Activated naive CD4-positive, alpha-beta T cell treated with anti-CD3 and anti-CD28 coated beads for 36 hours (primary cell): ENCODE measurements around the gene PPP1R2. TPM values are rescaled to one million over a fixed set of nuclear protein-coding genes. Genes with fewer than 3 reads are reported as not detected.

Experiments
- CTCF ChIA-PET: fragments of 350-600 bp; sonication (Branson Sonifier 250); formaldehyde crosslinking; loops from one replicate; lab custom pipeline; 2021; ENCODE audit warnings: antibody characterized with exemption; lab: Charles Lee
- DNase-seq: peaks from one replicate; pipeline ENCODE4 v3.0.0-alpha.2; 2020
- H3K27ac Mint-ChIP-seq: one replicate; pipeline ENCODE4 v1.8.0; 2021; ENCODE audit warnings: mild to moderate bottlenecking, mixed read lengths
- H3K27me3 Mint-ChIP-seq: one replicate; pipeline ENCODE4 v1.8.0; 2021; ENCODE audit warnings: low read depth, mixed read lengths
- H3K36me3 Mint-ChIP-seq: one replicate; pipeline ENCODE4 v1.8.0; 2021; ENCODE audit warnings: low read depth, mixed read lengths
- H3K4me1 Mint-ChIP-seq: one replicate; pipeline ENCODE4 v1.8.0; 2021; ENCODE audit warnings: low read depth, mixed read lengths
- H3K4me3 Mint-ChIP-seq: one replicate; pipeline ENCODE4 v1.8.0; 2021; ENCODE audit warnings: mild to moderate bottlenecking, moderate library complexity, mixed read lengths
- H3K9me3 Mint-ChIP-seq: one replicate; pipeline ENCODE4 v1.8.0; 2021; ENCODE audit warnings: mixed read lengths
- intact Hi-C: fragments of 100-400 bp; cut with micrococcal nuclease; formaldehyde crosslinking; loops from one replicate; pipeline ENCODE4 v1.15.1; 2023
- total RNA-seq, 2 experiments: library from RNA; stranded (reverse); gene quantifications; one replicate each; pipeline ENCODE4 v1.2.3, GENCODE V29; 2021

The PPP1R2 gene
- total RNA-seq, 2 experiments from 2014 or later: 99.7 to 105 TPM

GRCh38 chr3:195578565-195578964 lies 35.4 kb upstream of the PPP1R2 start:
- Mint-ChIP-seq H3K9me3 (no peaks in the 10 kb centered on the region), H3K4me1 (no peaks in the 10 kb centered on the region), H3K36me3 (no peaks in the 10 kb centered on the region), H3K27me3 (no peaks in the 10 kb centered on the region), H3K27ac (no peak overlapping the region), H3K4me3 (no peak overlapping the region)
- intact Hi-C loops: no loop called here
- no peak for DNase-seq
- CTCF ChIA-PET: no interaction called here

GRCh38 chr3:195577645-195578177 lies 34.6 kb upstream of the PPP1R2 start:
- no peak for DNase-seq
- H3K27me3 Mint-ChIP-seq: no peaks in the 10 kb centered on the region
- H3K4me1 Mint-ChIP-seq: no peaks in the 10 kb centered on the region
- H3K9me3 Mint-ChIP-seq: no peaks in the 10 kb centered on the region
- no peak overlapping the region for H3K4me3 Mint-ChIP-seq
- CTCF ChIA-PET: no interaction called here
- intact Hi-C loops: no loop called here
- H3K36me3 Mint-ChIP-seq: no peaks in the 10 kb centered on the region
- H3K27ac Mint-ChIP-seq: no peak overlapping the region

GRCh38 chr3:195574497-195575304 lies 31.6 kb upstream of the PPP1R2 start:
- Mint-ChIP-seq H3K27me3 (no peaks in the 10 kb centered on the region), H3K36me3 (no peaks in the 10 kb centered on the region), H3K4me1 (peaks cover 5% of the 10 kb centered on the region), H3K4me3 (no peak overlapping the region), H3K9me3 (no peaks in the 10 kb centered on the region), H3K27ac (no peak overlapping the region)
- DNase-seq: no peak
- intact Hi-C loops: no loop called here
- CTCF ChIA-PET: no interaction called here

DNA sequence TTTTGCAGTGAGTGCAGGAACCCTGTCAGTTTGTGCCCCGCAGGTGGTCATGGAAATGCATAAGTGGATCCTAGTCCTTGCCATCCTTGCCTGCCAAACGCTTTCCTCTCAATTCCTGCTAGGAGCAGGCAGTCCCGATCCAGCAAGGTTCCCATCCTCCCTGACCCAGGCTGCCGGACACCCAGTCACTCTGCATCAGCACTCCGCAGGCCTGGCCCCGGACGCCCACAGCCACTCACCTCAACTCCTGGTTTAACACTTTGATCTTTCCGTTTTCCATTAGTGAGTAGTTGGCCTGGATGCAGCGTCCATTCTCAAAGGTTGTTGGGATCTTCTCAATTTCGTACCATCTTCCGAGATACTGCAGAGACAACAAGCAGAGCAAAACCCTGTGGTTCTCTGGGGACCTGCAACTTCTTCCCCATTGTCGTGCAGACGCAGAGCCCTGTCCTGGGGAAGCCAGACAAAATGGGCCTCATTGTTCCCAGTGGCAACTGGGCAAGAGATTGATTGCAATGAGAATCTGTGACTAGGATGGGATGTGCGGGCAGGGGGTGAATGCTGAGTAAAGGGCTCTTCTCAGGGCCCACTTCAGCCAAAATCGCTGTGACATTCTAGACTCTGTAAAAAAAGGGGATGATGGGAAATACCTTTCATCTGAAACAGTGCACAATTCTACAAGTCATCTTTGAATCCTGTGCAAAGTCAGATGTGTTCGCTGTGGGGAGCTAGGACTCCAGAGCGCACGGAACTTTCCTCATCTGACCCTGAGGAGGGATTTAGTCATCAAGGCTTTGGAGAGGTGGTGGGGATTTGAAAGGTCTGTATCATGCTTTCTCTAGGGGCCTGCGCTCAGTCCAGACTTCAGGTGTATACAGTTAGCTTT lies 30.7 kb upstream of the PPP1R2 start:
- DNase-seq: no peak
- CTCF ChIA-PET: interaction anchor here (0.8 to 0.9 kb wide), 2 partner anchors 15 to 277 kb away, joined by 4 read pairs; no protein-coding TSS in a partner anchor
- Mint-ChIP-seq H3K27ac (no peak overlapping the region), H3K9me3 (no peaks in the 10 kb centered on the region), H3K4me3 (no peak overlapping the region), H3K4me1 (peaks cover 5% of the 10 kb centered on the region), H3K36me3 (no peaks in the 10 kb centered on the region), H3K27me3 (no peaks in the 10 kb centered on the region)
- intact Hi-C loops: no loop called here

- Mint-ChIP-seq H3K36me3 (no peaks in the 10 kb centered on the region), H3K27me3 (no peaks in the 10 kb centered on the region)
These were observed 28.2 kb upstream of the PPP1R2 start for GRCh38 chr3:195571361-195571760.

DNA sequence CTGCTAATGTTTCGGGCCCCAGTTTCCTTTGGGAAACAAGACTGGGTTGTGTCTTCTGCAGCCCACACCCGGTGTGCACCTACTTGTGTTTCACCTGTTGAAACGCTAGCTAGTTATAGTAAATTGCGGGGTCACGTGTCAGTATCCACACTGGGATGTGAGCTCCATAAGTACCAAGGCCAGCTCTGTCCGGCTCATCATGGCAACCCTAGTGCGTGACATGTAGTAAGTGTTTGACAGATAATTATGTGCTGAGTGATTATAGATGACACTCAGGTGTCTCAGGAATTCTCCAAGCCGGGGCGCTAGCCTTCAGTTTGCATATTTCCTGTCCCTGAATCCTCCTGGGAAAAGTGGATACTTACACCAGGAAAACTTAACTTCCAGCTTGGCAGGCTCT lies 27.8 kb upstream of the PPP1R2 start:
- no peak overlapping the region for H3K4me3 Mint-ChIP-seq
- H3K9me3 Mint-ChIP-seq: no peaks in the 10 kb centered on the region

More at GRCh38 chr3:195571361-195571760, 28.2 kb upstream of the PPP1R2 start:
- Mint-ChIP-seq H3K4me1 (peaks cover 7% of the 10 kb centered on the region), H3K4me3 (no peak overlapping the region), H3K9me3 (no peaks in the 10 kb centered on the region), H3K27ac (no peak overlapping the region)
- intact Hi-C loops: no loop called here
- DNase-seq: no peak
- CTCF ChIA-PET: interaction anchor here (0.6 to 1.2 kb wide), 2 partner anchors 279 to 296 kb away, joined by 5 to 6 read pairs; no protein-coding TSS in a partner anchor

DNA sequence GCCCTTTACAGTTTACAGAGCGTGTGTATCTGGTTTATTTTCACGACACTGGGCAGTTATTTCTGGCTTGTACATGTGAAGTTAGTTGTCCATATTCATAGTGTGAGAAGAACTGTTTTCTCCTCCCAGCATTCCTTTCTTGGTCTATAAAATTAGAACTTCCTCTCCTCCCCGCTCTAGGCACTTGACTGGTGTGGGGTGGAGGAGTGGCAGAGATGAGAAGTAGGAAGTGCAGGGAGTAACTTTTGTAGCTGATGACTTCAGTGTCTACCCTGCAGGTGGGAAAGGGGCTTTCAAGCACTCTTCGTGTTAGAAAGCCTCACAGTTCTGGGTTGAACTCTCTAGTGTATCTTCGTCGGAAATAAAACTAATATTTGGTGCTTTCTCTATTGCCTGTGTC lies 27.2 kb upstream of the PPP1R2 start:
- Mint-ChIP-seq H3K4me3 (no peak overlapping the region), H3K27ac (no peak overlapping the region), H3K9me3 (no peaks in the 10 kb centered on the region), H3K4me1 (peaks cover 8% of the 10 kb centered on the region), H3K27me3 (no peaks in the 10 kb centered on the region), H3K36me3 (no peaks in the 10 kb centered on the region)
- CTCF ChIA-PET: no interaction called here
- no peak for DNase-seq
- intact Hi-C loops: no loop called here

More for the DNA sequence above, 27.8 kb upstream of the PPP1R2 start:
- CTCF ChIA-PET: interaction anchor here (0.6 to 1.2 kb wide), 2 partner anchors 280 to 296 kb away, joined by 5 to 6 read pairs; no protein-coding TSS in a partner anchor
- Mint-ChIP-seq H3K27me3 (no peaks in the 10 kb centered on the region), H3K27ac (no peak overlapping the region), H3K36me3 (no peaks in the 10 kb centered on the region), H3K4me1 (peaks cover 8% of the 10 kb centered on the region)
- no peak for DNase-seq
- intact Hi-C loops: no loop called here

- no peaks in the 10 kb centered on the region for H3K27me3 Mint-ChIP-seq
- H3K27ac Mint-ChIP-seq: no peak overlapping the region
- intact Hi-C loops: no loop called here
- no peaks in the 10 kb centered on the region for H3K9me3 Mint-ChIP-seq
- CTCF ChIA-PET: interaction anchor here (0.5 to 0.8 kb wide), 2 partner anchors 11 to 12 kb away, joined by 3 read pairs; no protein-coding TSS in a partner anchor
- no peaks in the 10 kb centered on the region for H3K36me3 Mint-ChIP-seq
- H3K4me1 Mint-ChIP-seq: peaks cover 8% of the 10 kb centered on the region
- no peak overlapping the region for H3K4me3 Mint-ChIP-seq
- no peak for DNase-seq
These were observed 25.5 kb upstream of the PPP1R2 start for GRCh38 chr3:195568630-195569029.

- H3K36me3 Mint-ChIP-seq: no peaks in the 10 kb centered on the region
- CTCF ChIA-PET: interaction anchor here (0.6 to 1.3 kb wide), 2 partner anchors 284 to 606 kb away, joined by 3 read pairs; no protein-coding TSS in a partner anchor
- H3K4me1 Mint-ChIP-seq: peaks cover 8% of the 10 kb centered on the region
- no peaks in the 10 kb centered on the region for H3K27me3 Mint-ChIP-seq
- H3K27ac Mint-ChIP-seq: no peak overlapping the region
- no peaks in the 10 kb centered on the region for H3K9me3 Mint-ChIP-seq
- intact Hi-C loops: no loop called here
- H3K4me3 Mint-ChIP-seq: no peak overlapping the region
- no peak for DNase-seq
These were observed 23.7 kb upstream of the PPP1R2 start for GRCh38 chr3:195566797-195567196.

- no peak for DNase-seq
- Mint-ChIP-seq H3K9me3 (no peaks in the 10 kb centered on the region), H3K27me3 (no peaks in the 10 kb centered on the region), H3K36me3 (no peaks in the 10 kb centered on the region), H3K4me1 (peaks cover 8% of the 10 kb centered on the region), H3K27ac (no peak overlapping the region), H3K4me3 (no peak overlapping the region)
- CTCF ChIA-PET: interaction anchor here (0.9 to 1.3 kb wide), 2 partner anchors 10 to 285 kb away, joined by 3 read pairs; no protein-coding TSS in a partner anchor
- intact Hi-C loops: no loop called here
These were observed 22.6 kb upstream of the PPP1R2 start for GRCh38 chr3:195565716-195566115.

DNA sequence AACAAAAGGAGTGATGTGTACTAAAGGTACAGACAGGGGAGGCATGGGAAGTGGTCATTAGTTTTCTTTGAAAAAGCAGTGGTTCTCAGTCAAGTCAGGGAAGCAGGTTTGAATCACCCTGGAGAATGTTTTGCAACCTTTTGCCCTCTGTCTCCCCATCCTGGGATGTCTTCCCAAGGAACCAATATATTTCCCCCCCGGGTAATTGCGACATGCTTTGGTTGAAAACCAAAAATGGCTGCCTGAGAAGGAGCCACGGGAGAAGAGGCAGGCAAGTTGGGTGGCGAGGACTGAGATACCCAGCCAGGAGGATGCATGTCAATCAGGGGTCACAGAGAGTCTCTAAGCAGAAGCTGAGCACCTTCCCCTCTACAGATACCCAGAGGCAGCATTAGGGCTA lies 20.2 kb upstream of the PPP1R2 start:
- no peak for DNase-seq
- H3K4me3 Mint-ChIP-seq: no peak overlapping the region
- no peak overlapping the region for H3K27ac Mint-ChIP-seq
- no peaks in the 10 kb centered on the region for H3K36me3 Mint-ChIP-seq
- intact Hi-C loops: no loop called here
- H3K27me3 Mint-ChIP-seq: no peaks in the 10 kb centered on the region
- H3K4me1 Mint-ChIP-seq: peaks cover 9% of the 10 kb centered on the region
- CTCF ChIA-PET: interaction anchor here (0.7 to 1.2 kb wide), 2 partner anchors 13 to 287 kb away, joined by 3 to 4 read pairs; no protein-coding TSS in a partner anchor
- H3K9me3 Mint-ChIP-seq: no peaks in the 10 kb centered on the region
